MCF 10A (cell line): ENCODE results near the gene ATP6V0B. TPM values are rescaled to one million over a fixed set of nuclear protein-coding genes. Genes with fewer than 3 reads are reported as not detected.

Experiments used
- BruUV-seq: library from RNA; stranded (reverse); fragments of 400-500 nt; replicated peaks from 2 replicates; lab custom pipeline; 2021; lab: Mats Ljungman, UMichigan
- CTCF ChIA-PET: fragments of 300-600 bp; sonication (Branson Sonifier 250); formaldehyde crosslinking; extraction: SDS; loops from one replicate; lab custom pipeline; 2021; ENCODE audit warnings: antibody characterized with exemption, inconsistent platforms; lab: Yijun Ruan, JAX
- POLR2A ChIA-PET: fragments of 300-600, 350-650 bp; sonication (Branson Sonifier 250); formaldehyde crosslinking; extraction: SDS; loops from one replicate; lab custom pipeline; 2020; ENCODE audit warnings: antibody characterized with exemption, inconsistent platforms; lab: Yijun Ruan, JAX
- DNase-seq: peaks from one replicate; pipeline ENCODE4 v3.0.0-alpha.2; 2018; ENCODE audit not compliant: unreplicated experiment
- H3K27ac Mint-ChIP-seq: one replicate; pipeline ENCODE4 v1.8.0; 2022; ENCODE audit warnings: mild to moderate bottlenecking, low read depth, mixed read lengths; ENCODE audit not compliant: unreplicated experiment
- H3K27me3 Mint-ChIP-seq: one replicate; pipeline ENCODE4 v1.8.0; 2022; ENCODE audit warnings: mixed read lengths; ENCODE audit not compliant: insufficient read depth, unreplicated experiment
- H3K36me3 Mint-ChIP-seq: one replicate; pipeline ENCODE4 v1.8.0; 2022; ENCODE audit warnings: mild to moderate bottlenecking, moderate library complexity, mixed read lengths; ENCODE audit not compliant: insufficient read depth, unreplicated experiment
- H3K4me1 Mint-ChIP-seq: one replicate; pipeline ENCODE4 v1.8.0; 2022; ENCODE audit warnings: mixed read lengths; ENCODE audit not compliant: insufficient read depth, unreplicated experiment
- H3K4me3 Mint-ChIP-seq: one replicate; pipeline ENCODE4 v1.8.0; 2022; ENCODE audit warnings: mild to moderate bottlenecking, moderate library complexity, mixed read lengths; ENCODE audit not compliant: unreplicated experiment
- H3K9me3 Mint-ChIP-seq: one replicate; pipeline ENCODE4 v1.8.0; 2022; ENCODE audit warnings: mixed read lengths; ENCODE audit not compliant: unreplicated experiment
- CTCF ChIP-seq: fragments of 200-600 bp; IDR thresholded peaks from one replicate; pipeline ENCODE4 v1.8.0; 2022; ENCODE audit warnings: antibody characterized with exemption, mild to moderate bottlenecking; ENCODE audit not compliant: unreplicated experiment
- intact Hi-C: fragments of 100-400 bp; cut with micrococcal nuclease; formaldehyde crosslinking; loops from 2 replicates; pipeline ENCODE4 v1.14.1; 2022
- total RNA-seq: library from RNA; stranded (reverse); gene quantifications from 2 replicates; pipeline ENCODE4 v1.2.3, GENCODE V29; 2022

Gene ATP6V0B
- total RNA-seq, 1 experiment from 2014 or later, result 120 TPM

DNA sequence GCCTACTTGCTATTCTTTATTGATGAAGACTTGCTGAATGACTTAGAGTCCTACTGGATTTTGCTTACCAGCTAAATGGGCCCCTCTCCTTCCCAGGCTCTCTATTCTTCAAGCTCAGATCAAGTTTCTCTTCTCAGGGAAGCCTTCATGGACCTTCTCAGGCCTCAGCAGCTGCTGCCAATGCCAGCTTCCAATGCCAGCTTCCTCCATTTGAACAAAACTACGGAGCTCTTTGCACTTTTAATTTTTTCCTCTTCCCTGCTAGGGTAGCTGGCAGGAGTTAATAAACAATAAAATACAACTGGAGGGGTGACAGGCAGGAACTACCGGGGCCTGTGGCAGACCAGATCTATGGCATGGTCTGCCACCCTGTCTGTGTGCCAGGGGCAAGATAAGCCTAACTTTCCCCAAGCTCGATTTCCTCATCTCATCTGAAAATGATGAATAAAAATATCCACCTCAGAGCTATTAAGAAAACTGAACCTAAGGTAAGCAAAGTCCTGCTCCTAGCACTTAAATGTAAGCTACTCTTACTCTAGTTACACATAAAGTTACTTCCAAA, 29.0 kb upstream of the ATP6V0B start:
- peak overlapping the region; percentile 99 for H3K4me3 Mint-ChIP-seq
- POLR2A ChIA-PET, result interaction anchor here (0.6 to 3.8 kb wide), 22 partner anchors 8 to 776 kb away, joined by 3 to 28 read pairs (median 3); partner anchors contain the start of genes ATP6V0B, DPH2, KDM4A and ST3GAL3
- DNase-seq, result no peak
- CTCF ChIA-PET, result interaction anchor here (0.6 to 4.3 kb wide), 24 partner anchors 8 to 234 kb away, joined by 3 to 60 read pairs (median 4); partner anchors contain the start of genes ARTN and DPH2
- BruUV-seq, result TSS peak; percentile 74
- peaks cover 29% of the 10 kb centered on the region for H3K4me1 Mint-ChIP-seq
- H3K27ac Mint-ChIP-seq, result peak overlapping the region; percentile 99
- intact Hi-C loops, result loop anchor here (1.0 kb wide), 2 partner anchors 24 to 182 kb away; no protein-coding TSS in a partner anchor
- H3K9me3 Mint-ChIP-seq, result no peaks in the 10 kb centered on the region
- TF ChIP-seq CTCF, result no peak
- H3K27me3 Mint-ChIP-seq, result no peaks in the 10 kb centered on the region
- H3K36me3 Mint-ChIP-seq, result peaks cover 11% of the 10 kb centered on the region

GRCh38 chr1:43946236-43947060, 28.3 kb upstream of the ATP6V0B start, which contains the start of gene IPO13:
Gene IPO13 (plus strand): TSS chr1:43946950. CDS start chr1:43947601, 651 bp downstream.
- DNase-seq, result peak; percentile 94
- ChIA-PET CTCF (interaction anchor here (0.6 to 4.3 kb wide), 28 partner anchors 8 to 234 kb away, joined by 3 to 60 read pairs (median 4); partner anchors contain the start of genes ARTN and DPH2), POLR2A (interaction anchor here (0.6 to 3.8 kb wide), 23 partner anchors 9 to 775 kb away, joined by 3 to 28 read pairs (median 3); partner anchors contain the start of genes ATP6V0B, DPH2, KDM4A and ST3GAL3)
- Mint-ChIP-seq H3K9me3 (no peaks in the 10 kb centered on the region), H3K36me3 (peaks cover 11% of the 10 kb centered on the region), H3K27ac (peak within 1 kb of the TSS; percentile 99), H3K4me1 (peaks cover 30% of the 10 kb centered on the region), H3K27me3 (no peaks in the 10 kb centered on the region), H3K4me3 (peak within 1 kb of the TSS; percentile 99)
- no TSS peak for BruUV-seq
- intact Hi-C loops, result loop anchor here (1.0 kb wide), 2 partner anchors 23 to 183 kb away; no protein-coding TSS in a partner anchor
- TF ChIP-seq CTCF, result peak; percentile 56

DNA sequence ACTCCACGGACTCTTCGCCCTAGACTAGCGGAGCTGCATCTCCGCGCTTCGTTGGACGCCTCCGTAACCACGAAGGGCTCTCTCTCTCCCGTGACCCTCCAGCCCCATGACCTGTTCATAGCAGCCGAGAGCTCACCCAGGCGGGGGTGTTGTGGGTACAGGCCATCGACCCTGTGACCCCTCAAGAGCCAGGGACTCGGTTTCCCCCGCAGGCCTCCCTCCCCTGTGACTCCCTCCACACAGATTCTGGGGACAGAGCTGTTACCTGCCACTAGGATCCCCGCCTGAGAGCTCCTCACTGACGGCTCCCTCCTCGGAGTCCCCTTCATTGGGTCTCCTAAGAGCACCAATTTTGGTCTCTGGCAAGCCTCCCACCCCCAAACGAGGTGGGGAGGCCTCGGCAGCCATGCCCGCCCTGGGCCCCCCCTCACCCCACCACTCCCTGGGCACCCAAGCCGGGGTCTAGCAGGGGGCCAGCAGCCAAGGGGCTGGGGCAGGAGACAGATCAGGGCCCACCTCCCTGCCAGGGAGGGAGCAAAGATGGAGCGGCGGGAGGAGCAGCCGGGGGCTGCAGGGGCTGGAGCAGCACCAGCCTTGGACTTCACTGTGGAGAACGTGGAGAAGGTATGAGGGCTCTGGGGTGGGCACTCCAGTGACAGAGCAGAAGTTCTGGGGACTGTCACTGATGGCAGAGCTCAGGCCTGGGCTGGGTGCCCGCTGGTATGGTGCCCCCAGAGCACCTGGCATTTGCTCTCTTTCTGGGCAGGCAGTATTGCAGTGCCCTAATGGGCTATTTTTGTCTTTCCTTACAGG, 27.5 kb upstream of the ATP6V0B start:
- intact Hi-C loops, result no loop called here
- DNase-seq, result no peak
- POLR2A ChIA-PET, result interaction anchor here (0.6 to 3.8 kb wide), 14 partner anchors 10 to 1039 kb away, joined by 3 to 28 read pairs (median 6); partner anchors contain the start of genes ATP6V0B, DPH2, EIF2B3 and KDM4A

More for the DNA sequence above, 27.5 kb upstream of the ATP6V0B start:
- TSS peak; percentile 64 for BruUV-seq
- Mint-ChIP-seq H3K27ac (peak overlapping the region; percentile 99), H3K4me3 (peak overlapping the region; percentile 99), H3K36me3 (peaks cover 11% of the 10 kb centered on the region), H3K4me1 (peaks cover 30% of the 10 kb centered on the region), H3K27me3 (no peaks in the 10 kb centered on the region), H3K9me3 (no peaks in the 10 kb centered on the region)
- CTCF ChIA-PET, result interaction anchor here (0.6 to 3.9 kb wide), 11 partner anchors 10 to 188 kb away, joined by 3 to 34 read pairs (median 5); partner anchors contain the start of genes ARTN and DPH2
- no peak for TF ChIP-seq CTCF
